Colonic mucosa (tissue), 4 donors: ENCODE results near the gene LNX1. TPM values are rescaled to one million over a fixed set of nuclear protein-coding genes. Genes with fewer than 3 reads are reported as not detected.
"Not testable (repeated sequence)": the region's sequence is repeated elsewhere in the genome, so short reads cannot be mapped to it uniquely, and the experiment has no call there.

Experiments used
- DNase-seq: peaks from one replicate; pipeline ENCODE4 v3.0.0-alpha.2; 2020
- H3K27ac ChIP-seq: fragments of 200-600 bp; one replicate; pipeline ENCODE4 v1.8.0; 2021
- H3K27me3 ChIP-seq: fragments of 200-600 bp; one replicate; pipeline ENCODE4 v1.8.0; 2021
- H3K36me3 ChIP-seq: fragments of 200-600 bp; one replicate; pipeline ENCODE4 v1.8.0; 2021
- H3K4me1 ChIP-seq: fragments of 200-600 bp; one replicate; pipeline ENCODE4 v1.8.0; 2021; ENCODE audit warnings: mild to moderate bottlenecking
- H3K4me3 ChIP-seq: fragments of 200-600 bp; one replicate; pipeline ENCODE4 v1.8.0; 2021
- H3K9ac ChIP-seq, 2 donors: one replicate each; pipeline ENCODE4 v1.7.0; 2013; ENCODE audit warnings: control low read depth in 2 of 2, low read depth in 2 of 2, low read length in 2 of 2
- H3K9me3 ChIP-seq: fragments of 200-600 bp; one replicate; pipeline ENCODE4 v1.8.0; 2021
- intact Hi-C: fragments of 100-400 bp; cut with DNase I; formaldehyde crosslinking; loops from one replicate; pipeline ENCODE4 v1.14.1; 2022
- total RNA-seq, 2 donors: library from RNA; stranded (reverse); fragmentation: NEBNext Ultra II Directional in 1 of 2; extraction: Animal tissue kit (Norgen Biotek cat#: 25700) in 1 of 2; gene quantifications; one replicate each; pipeline ENCODE4 v1.2.1, GENCODE V29; 2021
- TF ChIP-seq, protein P1 (sequence below): fragments of 200-600 bp; IDR thresholded peaks from one replicate; pipeline ENCODE4 v1.8.0; 2022; ENCODE audit warnings: antibody characterized with exemption, mild to moderate bottlenecking
- donor health status: healthy.
- donor health status: DM: no; HTN: no; CAD: no.
- donor health status: DM: no; HTN: no; CAD: no.

Gene LNX1
- total RNA-seq, 2 donors from 2014 or later = 9.7 to 25.0 TPM

DNA sequence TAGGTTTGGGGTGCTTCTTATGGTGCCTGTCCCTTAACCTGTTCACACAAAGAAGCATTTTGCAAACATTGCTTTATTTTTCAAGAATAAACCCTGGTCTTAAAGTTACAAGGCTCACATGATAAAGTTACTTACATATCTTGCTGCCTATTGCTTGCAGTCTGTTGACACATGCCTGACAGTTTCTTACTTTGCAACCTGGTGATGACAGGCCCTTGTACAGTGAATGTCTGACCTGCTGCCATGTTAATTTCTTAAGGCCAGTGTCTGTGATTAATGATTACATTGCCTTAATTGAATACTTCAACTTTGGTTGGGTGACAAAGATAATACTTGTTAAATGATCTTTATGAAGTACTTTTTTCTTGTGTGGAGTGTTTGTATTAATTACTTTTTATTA, 163.9 kb downstream of the LNX1 start:
- no peak overlapping the region for H3K27ac ChIP-seq
- no peaks in the 10 kb centered on the region for H3K27me3 ChIP-seq
- intact Hi-C loops = no loop called here
- TF ChIP-seq, protein P1, sequence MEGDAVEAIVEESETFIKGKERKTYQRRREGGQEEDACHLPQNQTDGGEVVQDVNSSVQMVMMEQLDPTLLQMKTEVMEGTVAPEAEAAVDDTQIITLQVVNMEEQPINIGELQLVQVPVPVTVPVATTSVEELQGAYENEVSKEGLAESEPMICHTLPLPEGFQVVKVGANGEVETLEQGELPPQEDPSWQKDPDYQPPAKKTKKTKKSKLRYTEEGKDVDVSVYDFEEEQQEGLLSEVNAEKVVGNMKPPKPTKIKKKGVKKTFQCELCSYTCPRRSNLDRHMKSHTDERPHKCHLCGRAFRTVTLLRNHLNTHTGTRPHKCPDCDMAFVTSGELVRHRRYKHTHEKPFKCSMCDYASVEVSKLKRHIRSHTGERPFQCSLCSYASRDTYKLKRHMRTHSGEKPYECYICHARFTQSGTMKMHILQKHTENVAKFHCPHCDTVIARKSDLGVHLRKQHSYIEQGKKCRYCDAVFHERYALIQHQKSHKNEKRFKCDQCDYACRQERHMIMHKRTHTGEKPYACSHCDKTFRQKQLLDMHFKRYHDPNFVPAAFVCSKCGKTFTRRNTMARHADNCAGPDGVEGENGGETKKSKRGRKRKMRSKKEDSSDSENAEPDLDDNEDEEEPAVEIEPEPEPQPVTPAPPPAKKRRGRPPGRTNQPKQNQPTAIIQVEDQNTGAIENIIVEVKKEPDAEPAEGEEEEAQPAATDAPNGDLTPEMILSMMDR = no peak
- DNase-seq = no peak
- no peak overlapping the region for H3K4me3 ChIP-seq
- H3K36me3 ChIP-seq = peaks cover 8% of the 10 kb centered on the region
- H3K9me3 ChIP-seq = no peaks in the 10 kb centered on the region
- H3K4me1 ChIP-seq = no peaks in the 10 kb centered on the region
- H3K9ac ChIP-seq = no peak overlapping the region

- Histone ChIP-seq H3K9ac (no peak overlapping the region), H3K4me1 (no peaks in the 10 kb centered on the region), H3K4me3 (no peak overlapping the region), H3K36me3 (peaks cover 8% of the 10 kb centered on the region), H3K27ac (no peak overlapping the region), H3K27me3 (no peaks in the 10 kb centered on the region), H3K9me3 (no peaks in the 10 kb centered on the region)
- no peak for DNase-seq
- TF ChIP-seq, protein P1 = no peak
- intact Hi-C loops = no loop called here
These were observed 167.0 kb downstream of the LNX1 start for GRCh38 chr4:53424280-53424679.

DNA sequence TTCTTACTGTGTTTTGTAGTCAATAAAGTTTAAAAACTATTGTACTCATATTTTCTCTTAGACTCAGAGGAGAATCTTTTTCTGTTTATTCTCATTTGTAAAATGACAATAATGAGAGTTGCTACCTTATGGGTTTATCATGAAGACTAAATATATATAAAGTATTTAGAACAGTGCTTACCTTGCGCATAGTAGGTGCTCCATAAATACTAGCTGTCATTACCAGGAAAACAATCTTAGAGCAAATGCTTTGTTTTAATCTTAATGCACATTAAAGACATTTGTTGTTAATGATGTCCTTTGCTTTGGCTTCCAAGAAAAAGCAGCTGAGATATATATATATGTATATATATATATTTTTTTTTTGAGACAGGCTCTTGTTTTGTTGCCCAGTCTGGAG, 168.9 kb downstream of the LNX1 start:
- Histone ChIP-seq H3K9ac (no peak overlapping the region), H3K9me3 (no peaks in the 10 kb centered on the region), H3K36me3 (peaks cover 2% of the 10 kb centered on the region), H3K4me1 (no peaks in the 10 kb centered on the region), H3K4me3 (no peak overlapping the region), H3K27ac (no peak overlapping the region), H3K27me3 (no peaks in the 10 kb centered on the region)
- no peak for DNase-seq
- TF ChIP-seq, protein P1 = no peak
- intact Hi-C loops = no loop called here

DNA sequence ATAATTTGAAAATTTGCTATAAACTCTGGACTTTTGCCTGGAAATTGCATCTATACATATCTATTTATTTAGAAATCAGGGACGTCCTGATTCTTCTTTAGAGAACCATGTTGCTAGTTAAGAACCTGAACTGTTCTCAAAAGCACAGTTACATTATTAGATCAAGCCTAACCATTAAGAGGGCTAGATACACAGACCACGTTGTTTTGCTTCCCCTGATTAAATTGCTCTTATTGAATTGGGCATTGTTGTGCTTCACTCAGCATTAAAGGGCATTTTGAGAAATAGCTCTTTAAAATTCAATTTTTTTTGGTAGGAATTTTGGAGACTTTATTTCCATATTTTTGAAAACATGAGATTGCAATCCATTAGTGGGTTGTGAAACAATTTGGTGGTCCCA, 169.5 kb downstream of the LNX1 start:
- H3K9ac ChIP-seq = no peak overlapping the region
- no peaks in the 10 kb centered on the region for H3K27me3 ChIP-seq
- TF ChIP-seq, protein P1 = no peak
- no peaks in the 10 kb centered on the region for H3K36me3 ChIP-seq
- no peak overlapping the region for H3K4me3 ChIP-seq
- no peak for DNase-seq
- H3K9me3 ChIP-seq = no peaks in the 10 kb centered on the region
- no peaks in the 10 kb centered on the region for H3K4me1 ChIP-seq
- H3K27ac ChIP-seq = no peak overlapping the region
- intact Hi-C loops = no loop called here

- no peak overlapping the region for H3K4me3 ChIP-seq
- intact Hi-C loops = no loop called here
These were observed 172.1 kb downstream of the LNX1 start for GRCh38 chr4:53419208-53419607.

GRCh38 chr4:53409479-53409878, 181.8 kb downstream of the LNX1 start:
- DNase-seq = not testable (repeated sequence)

More at GRCh38 chr4:53419208-53419607, 172.1 kb downstream of the LNX1 start:
- Histone ChIP-seq H3K9ac (no peak overlapping the region), H3K4me1 (no peaks in the 10 kb centered on the region), H3K27me3 (no peaks in the 10 kb centered on the region), H3K27ac (no peak overlapping the region), H3K9me3 (no peaks in the 10 kb centered on the region), H3K36me3 (no peaks in the 10 kb centered on the region)
- TF ChIP-seq, protein P1 = no peak
- no peak for DNase-seq

More at GRCh38 chr4:53409479-53409878, 181.8 kb downstream of the LNX1 start:
- H3K9ac ChIP-seq, H3K9me3 ChIP-seq, H3K27ac ChIP-seq, H3K4me3 ChIP-seq, H3K27me3 ChIP-seq, H3K36me3 ChIP-seq, intact Hi-C loops, H3K4me1 ChIP-seq: not testable (repeated sequence)

Other genes with a start within 250 kb of the LNX1 start
- 10 to 100 TPM; 11.5 to 29.4 TPM for gene SCFD2, start 225.4 kb downstream of the LNX1 start, total RNA-seq
- 10 to 100 TPM; 38.8 to 46.6 TPM for gene FIP1L1, start 213.8 kb downstream of the LNX1 start, total RNA-seq